Mesenchymal stem cell (in vitro differentiated cells and primary cell): Measurements from ENCODE around the gene BAZ2B. TPM values are rescaled to one million over a fixed set of nuclear protein-coding genes. Genes with fewer than 3 reads are reported as not detected.
A peak's percentile ranks its signal among the peaks of the same experiment; 100 is the strongest.

Experiments
- DNase-seq: peaks from one replicate; pipeline ENCODE4 v3.0.0-alpha.2; 2013
- H2AFZ ChIP-seq: one replicate; pipeline ENCODE4 v1.6.1; 2013; ENCODE audit warnings: low read depth, mild to moderate bottlenecking, control low read depth, inconsistent platforms, low read length, moderate library complexity
- H2AK5ac ChIP-seq: 2 replicates; pipeline ENCODE4 v1.6.1; 2013; ENCODE audit warnings: low read length, moderate library complexity, mild to moderate bottlenecking, inconsistent platforms; ENCODE audit not compliant: severe bottlenecking
- H2BK120ac ChIP-seq: one replicate; pipeline ENCODE4 v1.6.1; 2013; ENCODE audit warnings: low read depth, mild to moderate bottlenecking, inconsistent platforms, low read length, moderate library complexity
- H2BK12ac ChIP-seq, 2 experiments: one replicate each; pipeline ENCODE4 v1.6.1; 2013; ENCODE audit warnings: inconsistent platforms in 2 of 2, low read length in 2 of 2, mild to moderate bottlenecking in 2 of 2, moderate library complexity in 2 of 2, control low read depth in 1 of 2
- H2BK15ac ChIP-seq: one replicate; pipeline ENCODE4 v1.6.1; 2013; ENCODE audit warnings: mild to moderate bottlenecking, low read depth, inconsistent platforms; ENCODE audit not compliant: poor library complexity, severe bottlenecking
- H2BK5ac ChIP-seq: 2 replicates; pipeline ENCODE4 v1.6.1; 2013; ENCODE audit warnings: low read depth, mild to moderate bottlenecking, low read length, control low read depth, inconsistent platforms; ENCODE audit not compliant: poor library complexity, severe bottlenecking
- H3K14ac ChIP-seq, 2 experiments: one replicate each; pipeline ENCODE4 v1.6.1; 2013; ENCODE audit warnings: inconsistent platforms in 2 of 2, low read length in 2 of 2, control low read depth in 1 of 2, mild to moderate bottlenecking in 1 of 2, moderate library complexity in 1 of 2
- H3K18ac ChIP-seq, 2 experiments: one replicate each; pipeline ENCODE4 v1.6.1; 2013; ENCODE audit warnings: inconsistent platforms in 2 of 2, low read length in 2 of 2, control low read depth in 1 of 2, low read depth in 1 of 2, mild to moderate bottlenecking in 1 of 2
- H3K23ac ChIP-seq, 2 experiments: one replicate each; pipeline ENCODE4 v1.6.1; 2013; ENCODE audit warnings: inconsistent platforms in 2 of 2, low read length in 2 of 2, mild to moderate bottlenecking in 2 of 2, moderate library complexity in 2 of 2, control low read depth in 1 of 2
- H3K27ac ChIP-seq: 2 replicates; pipeline ENCODE4 v1.5.1; 2013; ENCODE audit warnings: mild to moderate bottlenecking, moderate library complexity, low read length, control low read depth, inconsistent platforms; ENCODE audit not compliant: poor library complexity, severe bottlenecking
- H3K27me3 ChIP-seq, 2 experiments: 2 replicates each; pipeline versions ENCODE4 v1.6.1 to v1.7.0; 2013; ENCODE audit warnings: low read length in 2 of 2, mild to moderate bottlenecking in 2 of 2, moderate library complexity in 2 of 2, control low read depth in 1 of 2, inconsistent platforms in 1 of 2; ENCODE audit not compliant: control insufficient read depth in 1 of 2, insufficient read depth in 1 of 2
- H3K36me3 ChIP-seq, 2 experiments: 2 replicates each; pipeline versions ENCODE4 v1.6.1 to v1.7.0; 2013; ENCODE audit warnings: low read length in 2 of 2, control low read depth in 1 of 2, inconsistent platforms in 1 of 2, low read depth in 1 of 2, mild to moderate bottlenecking in 1 of 2; ENCODE audit not compliant: insufficient read depth in 2 of 2, control insufficient read depth in 1 of 2
- H3K4ac ChIP-seq, 2 experiments: one replicate each; pipeline ENCODE4 v1.6.1; 2013; ENCODE audit warnings: inconsistent platforms in 2 of 2, low read length in 2 of 2, mild to moderate bottlenecking in 2 of 2, moderate library complexity in 2 of 2, control low read depth in 1 of 2, low read depth in 1 of 2
- H3K4me1 ChIP-seq: 2 replicates; pipeline ENCODE4 v1.6.1; 2013; ENCODE audit warnings: low read depth, low read length, control low read depth; ENCODE audit not compliant: control insufficient read depth, insufficient read depth
- H3K4me2 ChIP-seq: 2 replicates; pipeline ENCODE4 v1.6.1; 2013; ENCODE audit warnings: low read length, mild to moderate bottlenecking, inconsistent platforms; ENCODE audit not compliant: poor library complexity, severe bottlenecking
- H3K4me3 ChIP-seq, 2 experiments: 2 replicates each; pipeline versions ENCODE4 v1.5.1 to v1.7.0; 2013; ENCODE audit warnings: low read length in 2 of 2, mild to moderate bottlenecking in 2 of 2, control low read depth in 1 of 2, low read depth in 1 of 2; ENCODE audit not compliant: insufficient read depth in 1 of 2
- H3K79me1 ChIP-seq: replicated peaks from 2 replicates; pipeline ENCODE4 v1.6.1; 2013; ENCODE audit warnings: mild to moderate bottlenecking, control low read depth, low read length, inconsistent platforms; ENCODE audit not compliant: poor library complexity, severe bottlenecking
- H3K9ac ChIP-seq: 2 replicates; pipeline ENCODE4 v1.7.0; 2013; ENCODE audit warnings: mild to moderate bottlenecking, low read length, moderate library complexity
- H3K9me3 ChIP-seq: 2 replicates; pipeline ENCODE4 v1.7.0; 2013; ENCODE audit warnings: mild to moderate bottlenecking, low read length; ENCODE audit not compliant: control insufficient read depth
- H4K8ac ChIP-seq: one replicate; pipeline ENCODE4 v1.6.1; 2013; ENCODE audit warnings: inconsistent platforms, mild to moderate bottlenecking, low read length, moderate library complexity
- H4K91ac ChIP-seq: one replicate; pipeline ENCODE4 v1.6.1; 2013; ENCODE audit warnings: mild to moderate bottlenecking, low read length, inconsistent platforms
- WGBS: methylation state at CpG from one replicate; pipeline ENCODE4 v1.1.7; 2013; ENCODE audit warnings: mixed read lengths; 5-methylcytosine and 5-hydroxymethylcytosine counted together
- polyA plus RNA-seq, 2 experiments: library from polyadenylated mRNA; stranded (reverse); fragments of 200-250 nt; gene quantifications; one replicate each; pipeline ENCODE4 v1.2.3, GENCODE V29; 2013

Gene BAZ2B, protein sequence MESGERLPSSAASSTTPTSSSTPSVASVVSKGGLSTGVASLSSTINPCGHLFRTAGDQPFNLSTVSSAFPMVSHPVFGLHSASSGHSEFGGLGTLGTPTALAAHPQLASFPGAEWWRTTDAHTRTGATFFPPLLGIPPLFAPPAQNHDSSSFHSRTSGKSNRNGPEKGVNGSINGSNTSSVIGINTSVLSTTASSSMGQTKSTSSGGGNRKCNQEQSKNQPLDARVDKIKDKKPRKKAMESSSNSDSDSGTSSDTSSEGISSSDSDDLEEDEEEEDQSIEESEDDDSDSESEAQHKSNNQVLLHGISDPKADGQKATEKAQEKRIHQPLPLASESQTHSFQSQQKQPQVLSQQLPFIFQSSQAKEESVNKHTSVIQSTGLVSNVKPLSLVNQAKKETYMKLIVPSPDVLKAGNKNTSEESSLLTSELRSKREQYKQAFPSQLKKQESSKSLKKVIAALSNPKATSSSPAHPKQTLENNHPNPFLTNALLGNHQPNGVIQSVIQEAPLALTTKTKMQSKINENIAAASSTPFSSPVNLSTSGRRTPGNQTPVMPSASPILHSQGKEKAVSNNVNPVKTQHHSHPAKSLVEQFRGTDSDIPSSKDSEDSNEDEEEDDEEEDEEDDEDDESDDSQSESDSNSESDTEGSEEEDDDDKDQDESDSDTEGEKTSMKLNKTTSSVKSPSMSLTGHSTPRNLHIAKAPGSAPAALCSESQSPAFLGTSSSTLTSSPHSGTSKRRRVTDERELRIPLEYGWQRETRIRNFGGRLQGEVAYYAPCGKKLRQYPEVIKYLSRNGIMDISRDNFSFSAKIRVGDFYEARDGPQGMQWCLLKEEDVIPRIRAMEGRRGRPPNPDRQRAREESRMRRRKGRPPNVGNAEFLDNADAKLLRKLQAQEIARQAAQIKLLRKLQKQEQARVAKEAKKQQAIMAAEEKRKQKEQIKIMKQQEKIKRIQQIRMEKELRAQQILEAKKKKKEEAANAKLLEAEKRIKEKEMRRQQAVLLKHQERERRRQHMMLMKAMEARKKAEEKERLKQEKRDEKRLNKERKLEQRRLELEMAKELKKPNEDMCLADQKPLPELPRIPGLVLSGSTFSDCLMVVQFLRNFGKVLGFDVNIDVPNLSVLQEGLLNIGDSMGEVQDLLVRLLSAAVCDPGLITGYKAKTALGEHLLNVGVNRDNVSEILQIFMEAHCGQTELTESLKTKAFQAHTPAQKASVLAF (N-terminal part only)
- polyA plus RNA-seq (2013, experiment 1 of 2), result 20.0 TPM
- polyA plus RNA-seq (2013, experiment 2 of 2), result 21.3 TPM

DNA sequence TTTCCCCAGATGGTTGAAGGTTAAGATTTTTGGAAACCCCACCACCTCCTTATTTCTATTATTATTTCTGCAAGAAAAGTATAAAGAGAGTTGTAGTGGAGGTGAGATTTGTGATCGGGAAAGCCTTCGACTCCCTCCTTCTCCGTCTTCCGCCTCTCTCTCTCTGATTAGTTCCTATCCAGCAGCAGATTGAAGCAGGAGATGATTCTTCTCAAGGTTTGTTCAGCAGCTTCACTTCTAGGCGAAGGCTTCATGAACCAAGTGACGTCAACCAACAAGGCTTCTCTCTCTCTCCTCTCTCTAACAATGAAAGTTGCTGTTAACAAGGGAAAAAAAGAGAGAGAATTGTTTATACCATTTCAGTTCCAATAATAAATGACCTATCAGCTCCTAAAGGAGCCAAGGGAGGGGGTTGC, at the start of gene BAZ2B:
TSS of gene BAZ2B (minus strand) at position 263 of the 416 bp plus-strand sequence. CDS start 137,829 bp downstream, outside the sequence.
- Histone ChIP-seq H3K4ac (peak within 1 kb of the TSS; percentile 91 to 92), H2BK15ac (peak within 1 kb of the TSS; percentile 90), H3K18ac (peak within 1 kb of the TSS; percentile 96 to 99), H3K23ac (peak within 1 kb of the TSS in 1 of 2 experiments; percentile 89), H3K79me1 (no peaks in the 10 kb centered on the region), H3K4me2 (peak within 1 kb of the TSS; percentile 47), H2AK5ac (peak within 1 kb of the TSS; percentile 73), H3K4me1 (no peaks in the 10 kb centered on the region), H3K27ac (peak within 1 kb of the TSS; percentile 97), H4K8ac (peak within 1 kb of the TSS; percentile 94), H3K9ac (peak within 1 kb of the TSS; percentile 99), H2BK5ac (peak within 1 kb of the TSS; percentile 96), H3K27me3 (no peaks in the 10 kb centered on the region), H3K14ac (peak within 1 kb of the TSS; percentile 76 to 87), H4K91ac (peak within 1 kb of the TSS; percentile 94), H2BK12ac (peak within 1 kb of the TSS; percentile 18 to 63), H2BK120ac (peak within 1 kb of the TSS; percentile 99), H3K4me3 (peak within 1 kb of the TSS; percentile 82 to 87), H2AFZ (peak within 1 kb of the TSS; percentile 85), H3K36me3 (no peaks in the 10 kb centered on the region), H3K9me3 (no peaks in the 10 kb centered on the region)
- DNase-seq, result peak; percentile 92
- 0% methylated on average over 4 of the region's 6 CpGs for WGBS

DNA sequence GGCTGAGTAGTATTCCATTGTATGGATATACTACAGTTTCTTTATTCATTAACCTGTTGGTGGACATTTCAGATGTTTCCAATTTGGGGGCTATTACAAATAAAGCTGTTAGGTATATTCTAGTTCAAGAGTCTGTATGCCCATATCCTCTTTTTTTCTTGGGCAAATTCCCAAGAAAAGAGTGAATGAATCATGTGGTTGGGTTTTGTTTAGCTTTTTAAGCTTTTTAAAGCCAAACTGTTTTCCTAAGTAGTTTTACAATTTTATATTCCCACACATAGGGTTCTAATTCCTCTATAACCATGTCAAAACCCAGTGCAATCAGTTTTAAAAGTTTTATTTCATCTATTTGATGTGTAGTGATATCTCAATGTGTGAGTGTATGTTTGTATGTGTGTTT, 44.9 kb upstream of the BAZ2B start:
- no peak overlapping the region for H2BK12ac ChIP-seq
- H3K79me1 ChIP-seq, result no peaks in the 10 kb centered on the region
- no peak overlapping the region for H2AFZ ChIP-seq
- H3K27me3 ChIP-seq, result no peaks in the 10 kb centered on the region
- H2AK5ac ChIP-seq, result no peak overlapping the region
- no peak overlapping the region for H4K8ac ChIP-seq
- H3K14ac ChIP-seq, result no peak overlapping the region
- H2BK120ac ChIP-seq, result no peak overlapping the region
- no peaks in the 10 kb centered on the region for H3K4me1 ChIP-seq
- no peak overlapping the region for H3K4me3 ChIP-seq
- H3K9ac ChIP-seq, result no peak overlapping the region
- no peak overlapping the region for H2BK5ac ChIP-seq
- H3K23ac ChIP-seq, result no peak overlapping the region
- H3K4ac ChIP-seq, result no peak overlapping the region
- no peak overlapping the region for H3K4me2 ChIP-seq
- DNase-seq, result peak; percentile 6
- H2BK15ac ChIP-seq, result no peak overlapping the region
- H3K9me3 ChIP-seq, result peaks cover 3% of the 10 kb centered on the region
- H3K36me3 ChIP-seq, result peaks cover 0 to 3% of the 10 kb centered on the region in 2 experiments
- H3K27ac ChIP-seq, result no peak overlapping the region
- H4K91ac ChIP-seq, result no peak overlapping the region
- H3K18ac ChIP-seq, result no peak overlapping the region

DNA sequence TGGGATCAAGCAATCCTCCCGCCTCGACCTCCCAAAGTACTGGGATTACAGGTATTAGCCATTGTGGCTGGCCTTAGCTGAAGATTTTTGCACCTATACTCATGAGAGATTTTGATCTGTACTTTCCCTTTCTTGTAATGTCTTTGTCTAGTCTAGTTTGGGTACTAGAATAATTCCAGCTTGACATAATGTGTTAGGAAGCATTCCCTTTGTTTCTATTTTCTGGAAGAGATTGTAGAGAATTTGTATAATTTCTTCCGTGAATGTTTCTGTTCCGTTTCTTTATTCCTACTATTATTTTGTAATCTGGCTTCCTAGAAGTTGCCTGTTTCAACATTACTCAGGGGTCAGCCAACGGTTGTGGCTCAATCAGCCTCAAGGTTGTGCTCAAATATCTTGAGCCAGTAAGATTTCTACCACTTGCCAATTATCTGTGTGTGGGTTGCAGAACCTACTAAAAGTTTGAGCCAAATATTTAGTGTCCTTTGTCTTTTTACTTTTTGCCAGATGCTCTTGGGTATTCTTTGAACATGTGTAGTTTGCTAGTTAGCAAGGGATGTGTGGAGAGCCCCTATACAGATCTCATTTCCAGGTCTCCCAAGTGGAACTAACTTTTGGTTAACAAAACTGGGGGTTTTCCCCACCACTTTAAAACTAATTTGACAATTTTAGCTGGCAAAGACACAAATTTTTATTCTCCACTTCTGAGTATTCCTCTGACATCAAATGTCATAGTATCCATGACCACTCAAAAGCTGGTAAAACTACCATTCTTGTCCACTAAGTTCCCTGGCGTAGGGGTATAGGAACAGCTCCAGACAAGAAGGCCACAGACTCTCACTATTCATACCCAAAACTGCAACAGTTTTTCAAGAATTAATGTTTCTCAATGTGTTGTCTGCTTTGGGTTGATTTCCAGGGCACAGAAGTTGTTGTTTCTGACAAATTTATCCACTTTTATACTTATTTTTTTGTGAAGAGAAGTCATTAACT, 42.8 kb upstream of the BAZ2B start:
- H3K27ac ChIP-seq, result no peak overlapping the region
- no peaks in the 10 kb centered on the region for H3K4me1 ChIP-seq
- H2BK120ac ChIP-seq, result no peak overlapping the region
- H3K14ac ChIP-seq, result no peak overlapping the region
- DNase-seq, result no peak
- H4K8ac ChIP-seq, result no peak overlapping the region
- no peak overlapping the region for H4K91ac ChIP-seq
- H2AK5ac ChIP-seq, result no peak overlapping the region
- peak overlapping the region in 1 of 2 experiments; percentile 48 for H3K4me3 ChIP-seq
- H2BK15ac ChIP-seq, result no peak overlapping the region
- no peak overlapping the region for H2BK5ac ChIP-seq
- H3K4ac ChIP-seq, result no peak overlapping the region
- H3K27me3 ChIP-seq, result no peaks in the 10 kb centered on the region
- H3K9ac ChIP-seq, result no peak overlapping the region
- no peak overlapping the region for H3K4me2 ChIP-seq
- 91% methylated on average over 6 of the region's 6 CpGs for WGBS
- H3K79me1 ChIP-seq, result no peaks in the 10 kb centered on the region
- H3K18ac ChIP-seq, result no peak overlapping the region
- H3K23ac ChIP-seq, result no peak overlapping the region
- no peaks in the 10 kb centered on the region for H3K36me3 ChIP-seq
- H2BK12ac ChIP-seq, result no peak overlapping the region
- H2AFZ ChIP-seq, result no peak overlapping the region
- peaks cover 7% of the 10 kb centered on the region for H3K9me3 ChIP-seq
